Measurements from ENCODE around the gene ANTXR1.
A peak's percentile ranks its signal among the peaks of the same experiment; 100 is the strongest.

The ANTXR1 gene

DNA sequence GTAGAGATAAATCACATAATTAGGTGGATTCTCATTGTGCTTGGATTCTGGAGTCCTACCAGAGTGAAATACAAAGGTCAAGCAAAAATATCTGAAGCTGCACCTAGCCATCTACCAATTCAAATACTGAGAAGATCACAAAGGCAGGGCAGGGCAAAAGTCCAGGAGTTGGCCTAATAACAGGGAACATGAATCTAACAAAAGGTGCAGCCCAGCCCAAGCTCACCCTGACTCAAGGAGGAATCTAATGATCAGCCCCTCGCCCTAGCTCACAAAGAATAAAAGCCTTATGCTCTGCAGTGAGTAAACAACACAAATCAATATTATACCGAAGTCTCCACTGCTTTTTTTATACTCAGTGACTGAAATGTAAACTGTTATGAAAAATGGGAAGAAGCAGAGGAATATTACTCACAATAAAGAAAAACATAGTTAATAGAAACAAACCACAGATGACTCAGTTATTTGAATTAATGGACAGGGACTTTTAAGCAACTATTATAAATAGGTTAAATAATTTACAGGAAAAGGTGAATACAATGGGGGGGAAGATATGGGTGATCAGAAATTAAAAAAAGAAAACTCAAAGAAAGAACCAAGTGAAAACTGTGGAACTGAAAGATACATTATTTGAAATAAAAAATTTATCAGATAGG lies 49.5 kb downstream of the ANTXR1 start:
- no peak overlapping the region for H3K4me3 Mint-ChIP-seq
- no peak overlapping the region for H3K27ac Mint-ChIP-seq
- H3K4me1 Mint-ChIP-seq (ENCODE audit: low read depth), result no peaks in the 10 kb centered on the region
- H3K9me3 Mint-ChIP-seq (ENCODE audit: low read depth), result peaks cover 8% of the 10 kb centered on the region
- peaks cover 30% of the 10 kb centered on the region for H3K27me3 Mint-ChIP-seq
- no peaks in the 10 kb centered on the region for H3K36me3 Mint-ChIP-seq

DNA sequence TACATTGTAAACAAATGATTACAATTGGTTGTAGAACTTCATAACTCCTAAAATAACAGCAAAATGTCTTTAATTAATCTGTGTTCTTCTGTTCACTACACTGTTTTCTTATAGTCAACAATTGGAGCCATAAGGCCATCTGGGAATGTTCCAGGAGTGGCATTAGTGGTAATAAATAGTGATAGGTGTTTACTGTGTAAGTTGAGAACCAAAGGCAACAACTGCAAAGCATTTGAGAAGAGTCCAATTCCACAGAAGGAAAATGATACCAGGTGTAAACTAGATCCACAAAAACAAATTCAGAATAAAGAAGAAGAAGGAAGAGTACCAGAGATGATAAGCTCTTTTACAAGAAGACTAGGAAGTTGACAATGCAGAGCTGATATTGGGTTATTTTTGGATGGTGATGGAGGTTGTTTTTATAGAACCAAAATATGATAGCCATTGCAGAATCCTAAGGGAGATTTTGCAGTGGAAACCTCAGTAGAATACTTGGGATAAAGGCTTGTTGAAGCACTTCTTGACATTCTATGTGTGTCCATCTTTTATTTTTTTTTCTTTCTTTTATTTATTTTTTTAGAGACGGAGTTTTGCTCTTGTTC lies 52.9 kb downstream of the ANTXR1 start:
- no peak overlapping the region for H3K4me3 Mint-ChIP-seq
- H3K36me3 Mint-ChIP-seq, result no peaks in the 10 kb centered on the region
- H3K4me1 Mint-ChIP-seq (ENCODE audit: low read depth), result no peaks in the 10 kb centered on the region
- peaks cover 8% of the 10 kb centered on the region for H3K9me3 Mint-ChIP-seq (ENCODE audit: low read depth)
- peaks cover 16% of the 10 kb centered on the region for H3K27me3 Mint-ChIP-seq
- H3K27ac Mint-ChIP-seq, result no peak overlapping the region

DNA sequence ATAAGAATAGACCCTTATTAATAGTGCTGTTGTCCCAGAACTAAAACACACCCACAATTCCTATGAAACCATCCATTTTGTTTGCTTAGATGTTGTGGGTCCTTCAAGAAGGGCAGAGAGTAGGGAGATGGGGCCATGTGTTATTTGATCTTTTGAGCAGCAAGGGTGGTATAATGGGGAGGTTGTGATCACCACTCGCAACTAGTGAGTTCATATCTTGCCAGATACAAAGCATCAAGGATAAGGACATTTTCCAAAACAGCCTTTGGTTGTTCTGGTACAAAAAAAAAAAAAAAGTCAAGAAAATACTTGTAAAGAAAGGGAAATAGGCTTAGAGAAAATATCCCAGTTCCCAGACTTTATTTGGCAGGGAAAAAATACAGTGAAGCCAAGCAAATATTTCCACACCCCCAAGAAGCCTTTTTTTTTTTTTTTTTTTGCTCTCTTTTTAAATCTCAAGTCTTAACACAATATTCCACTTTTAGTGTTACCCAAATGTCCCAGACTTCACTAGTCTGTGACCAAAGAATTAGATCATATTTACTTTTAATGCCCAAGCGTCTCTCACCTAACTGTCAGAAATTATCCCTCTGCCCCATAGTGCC lies 54.1 kb downstream of the ANTXR1 start:
- Mint-ChIP-seq H3K4me3 (no peak overlapping the region), H3K36me3 (no peaks in the 10 kb centered on the region), H3K27me3 (peaks cover 7% of the 10 kb centered on the region), H3K27ac (no peak overlapping the region), H3K4me1 (ENCODE audit: low read depth) (no peaks in the 10 kb centered on the region), H3K9me3 (ENCODE audit: low read depth) (peaks cover 8% of the 10 kb centered on the region)

DNA sequence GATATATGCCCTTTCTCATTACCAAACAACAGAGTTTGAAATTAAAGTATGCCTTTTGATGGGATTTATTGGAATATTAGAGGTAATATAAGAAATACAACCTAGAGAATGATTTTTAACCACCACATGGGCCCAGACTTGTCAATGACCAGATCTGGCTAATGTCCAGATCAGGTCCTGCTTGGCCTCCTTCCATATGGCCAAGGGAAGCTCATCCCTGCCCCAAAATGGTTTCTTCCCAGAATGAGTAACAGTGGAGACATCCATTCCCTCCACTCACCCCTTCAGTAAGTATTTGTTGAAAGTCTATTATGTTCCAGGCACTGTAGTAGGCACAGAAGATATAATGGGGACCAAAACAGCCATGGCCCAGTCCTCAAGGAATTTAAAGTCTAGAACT lies 54.9 kb downstream of the ANTXR1 start:
- H3K9me3 Mint-ChIP-seq (ENCODE audit: low read depth), result peaks cover 8% of the 10 kb centered on the region
- no peaks in the 10 kb centered on the region for H3K4me1 Mint-ChIP-seq (ENCODE audit: low read depth)
- no peaks in the 10 kb centered on the region for H3K36me3 Mint-ChIP-seq
- no peak overlapping the region for H3K27ac Mint-ChIP-seq
- H3K27me3 Mint-ChIP-seq, result peaks cover 7% of the 10 kb centered on the region
- no peak overlapping the region for H3K4me3 Mint-ChIP-seq

DNA sequence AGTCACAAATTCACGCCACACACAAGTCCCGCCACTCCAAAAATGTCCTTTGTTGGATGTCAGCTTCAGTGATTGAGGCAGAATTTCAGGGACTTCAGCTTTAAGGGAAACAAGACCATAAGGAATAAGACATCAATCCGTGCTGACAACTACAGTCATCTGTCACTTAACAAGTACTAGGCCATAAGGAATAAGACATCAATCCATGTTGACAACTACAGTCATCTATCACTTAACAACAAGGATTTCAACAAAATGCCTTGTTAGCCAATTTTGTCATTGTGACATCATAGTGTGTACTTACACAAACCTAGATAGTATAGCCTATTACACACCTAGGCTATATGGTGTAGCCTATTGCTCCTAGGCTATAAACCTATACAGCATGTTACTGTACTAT lies 58.0 kb downstream of the ANTXR1 start:
- Mint-ChIP-seq H3K9me3 (ENCODE audit: low read depth) (no peaks in the 10 kb centered on the region), H3K4me1 (ENCODE audit: low read depth) (no peaks in the 10 kb centered on the region), H3K36me3 (no peaks in the 10 kb centered on the region), H3K4me3 (no peak overlapping the region), H3K27me3 (peaks cover 5% of the 10 kb centered on the region), H3K27ac (no peak overlapping the region)

DNA sequence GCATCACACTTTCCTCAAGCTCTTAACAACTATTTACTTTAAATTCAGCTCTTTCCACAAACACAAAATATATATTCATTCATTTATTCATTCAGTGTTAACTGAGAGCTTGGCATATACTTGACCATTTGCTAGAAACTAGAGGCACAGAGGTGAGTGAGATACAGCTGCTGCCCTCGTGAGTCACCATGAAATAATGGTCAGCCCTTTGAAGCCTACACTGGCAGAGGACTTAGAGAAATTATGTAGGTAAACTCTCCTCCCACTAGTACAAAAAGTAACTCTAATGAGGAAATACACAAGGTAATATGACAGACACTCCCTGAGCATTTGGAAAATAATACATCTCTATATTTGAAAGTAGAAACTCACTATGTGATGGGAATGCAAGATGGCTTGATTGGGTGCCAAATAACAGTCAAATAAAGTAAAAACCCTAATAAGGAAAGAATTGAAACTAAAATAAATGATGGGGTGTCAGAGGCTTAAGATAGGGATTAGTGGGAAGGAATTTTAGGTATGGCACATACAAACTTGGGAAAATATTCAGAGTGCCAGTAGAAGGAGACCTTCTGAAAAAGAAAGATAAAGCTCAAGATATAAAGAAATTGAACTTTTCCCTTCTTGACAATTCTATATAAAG lies 61.1 kb downstream of the ANTXR1 start:
- Mint-ChIP-seq H3K27ac (no peak overlapping the region), H3K4me1 (ENCODE audit: low read depth) (no peaks in the 10 kb centered on the region), H3K27me3 (peaks cover 1% of the 10 kb centered on the region), H3K4me3 (no peak overlapping the region), H3K36me3 (no peaks in the 10 kb centered on the region), H3K9me3 (ENCODE audit: low read depth) (no peaks in the 10 kb centered on the region)

DNA sequence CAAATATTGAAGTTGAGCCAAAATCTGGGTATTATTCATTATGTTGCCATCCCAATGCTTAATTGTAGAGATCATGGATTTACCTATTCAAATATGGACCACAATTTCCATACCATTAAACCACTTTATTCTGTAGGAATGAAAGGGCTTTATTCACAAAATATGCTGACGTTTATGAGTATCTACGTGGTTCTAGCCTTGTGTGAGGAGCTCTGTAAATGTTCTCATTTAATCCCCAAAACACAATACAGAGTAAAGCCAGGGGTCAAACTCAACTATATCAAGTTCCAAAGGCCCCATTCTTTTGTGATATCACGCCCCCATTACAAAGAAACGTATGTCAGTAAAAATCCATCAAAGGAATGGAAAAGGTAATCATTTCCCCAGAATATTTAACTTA lies 61.9 kb downstream of the ANTXR1 start:
- no peaks in the 10 kb centered on the region for H3K9me3 Mint-ChIP-seq (ENCODE audit: low read depth)
- H3K4me3 Mint-ChIP-seq, result no peak overlapping the region
- no peaks in the 10 kb centered on the region for H3K4me1 Mint-ChIP-seq (ENCODE audit: low read depth)
- no peaks in the 10 kb centered on the region for H3K36me3 Mint-ChIP-seq
- peaks cover 1% of the 10 kb centered on the region for H3K27me3 Mint-ChIP-seq
- H3K27ac Mint-ChIP-seq, result no peak overlapping the region

DNA sequence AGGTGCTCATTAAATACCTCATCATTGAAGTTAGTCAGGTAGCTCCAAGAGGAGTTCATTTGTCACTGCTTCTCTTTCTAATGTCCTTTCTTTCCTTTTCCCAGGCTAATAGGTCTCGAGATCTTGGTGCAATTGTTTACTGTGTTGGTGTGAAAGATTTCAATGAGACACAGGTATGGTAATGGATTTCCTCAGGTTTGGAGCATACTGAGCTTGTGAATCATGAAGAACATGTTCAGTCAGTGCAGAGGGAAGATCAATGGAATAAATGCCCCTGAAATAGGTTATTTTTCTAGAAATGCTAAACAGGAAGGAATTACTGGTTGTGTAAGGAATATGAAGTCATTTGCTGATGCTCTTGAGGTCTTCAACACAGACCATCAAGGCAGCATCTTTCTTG lies 62.5 kb downstream of the ANTXR1 start:
- H3K9me3 Mint-ChIP-seq (ENCODE audit: low read depth), result no peaks in the 10 kb centered on the region
- peaks cover 1% of the 10 kb centered on the region for H3K27me3 Mint-ChIP-seq
- no peaks in the 10 kb centered on the region for H3K4me1 Mint-ChIP-seq (ENCODE audit: low read depth)
- no peaks in the 10 kb centered on the region for H3K36me3 Mint-ChIP-seq
- no peak overlapping the region for H3K4me3 Mint-ChIP-seq
- no peak overlapping the region for H3K27ac Mint-ChIP-seq

DNA sequence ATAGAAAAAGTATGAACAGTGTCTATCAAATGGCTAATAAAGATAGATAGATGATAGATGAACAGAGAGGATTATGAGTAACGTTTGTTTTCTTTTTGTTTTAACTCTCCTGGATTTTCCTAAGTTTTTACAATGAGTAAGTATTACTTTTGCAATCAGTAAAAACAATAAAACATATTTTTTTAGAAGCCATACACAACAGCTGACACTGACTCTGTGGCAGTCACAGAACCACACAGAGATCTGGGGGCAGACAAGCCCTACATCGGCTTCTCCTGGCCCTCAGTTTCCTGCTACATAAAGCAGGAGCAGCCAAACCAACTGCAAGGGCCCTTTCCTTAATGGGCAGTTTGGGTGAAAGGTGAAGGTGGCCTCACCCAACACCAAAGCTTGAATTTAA lies 63.6 kb downstream of the ANTXR1 start:
- no peak overlapping the region for H3K4me3 Mint-ChIP-seq
- no peak overlapping the region for H3K27ac Mint-ChIP-seq
- H3K9me3 Mint-ChIP-seq (ENCODE audit: low read depth), result no peaks in the 10 kb centered on the region
- H3K4me1 Mint-ChIP-seq (ENCODE audit: low read depth), result no peaks in the 10 kb centered on the region
- H3K36me3 Mint-ChIP-seq, result no peaks in the 10 kb centered on the region
- peaks cover 3% of the 10 kb centered on the region for H3K27me3 Mint-ChIP-seq

DNA sequence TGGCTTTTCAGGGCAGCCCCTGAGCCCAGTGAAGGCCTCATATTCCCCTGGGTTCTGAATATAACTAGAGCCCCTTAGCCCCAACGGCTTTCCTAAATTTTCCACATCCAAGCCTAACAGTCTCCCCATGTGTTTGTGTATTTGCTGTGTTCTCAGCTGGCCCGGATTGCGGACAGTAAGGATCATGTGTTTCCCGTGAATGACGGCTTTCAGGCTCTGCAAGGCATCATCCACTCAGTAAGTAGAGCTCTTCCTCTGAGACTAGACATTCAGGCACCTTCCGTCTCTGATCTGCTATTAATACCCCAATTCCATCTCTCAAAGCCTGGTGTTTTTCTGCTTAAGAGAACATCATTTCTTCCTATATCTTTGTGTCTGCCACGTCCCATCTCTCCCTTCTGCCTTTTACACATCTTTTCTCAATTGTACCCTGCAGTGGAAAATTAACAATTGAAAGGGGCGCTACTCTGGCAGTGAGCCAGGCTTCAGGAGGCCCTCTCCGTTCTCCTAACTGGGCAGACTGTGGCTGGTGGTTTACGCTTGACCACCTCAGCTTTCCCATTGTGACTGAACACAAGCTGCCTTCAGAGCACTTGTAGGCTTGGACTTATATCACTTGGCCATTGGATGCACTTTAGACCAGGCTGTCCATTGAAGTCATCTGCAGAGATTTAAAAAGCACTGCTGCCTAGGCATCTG lies 64.4 kb downstream of the ANTXR1 start:
- H3K4me1 Mint-ChIP-seq (ENCODE audit: low read depth), result no peaks in the 10 kb centered on the region
- no peak overlapping the region for H3K27ac Mint-ChIP-seq
- no peaks in the 10 kb centered on the region for H3K9me3 Mint-ChIP-seq (ENCODE audit: low read depth)
- no peaks in the 10 kb centered on the region for H3K36me3 Mint-ChIP-seq
- H3K27me3 Mint-ChIP-seq, result peaks cover 3% of the 10 kb centered on the region
- no peak overlapping the region for H3K4me3 Mint-ChIP-seq

DNA sequence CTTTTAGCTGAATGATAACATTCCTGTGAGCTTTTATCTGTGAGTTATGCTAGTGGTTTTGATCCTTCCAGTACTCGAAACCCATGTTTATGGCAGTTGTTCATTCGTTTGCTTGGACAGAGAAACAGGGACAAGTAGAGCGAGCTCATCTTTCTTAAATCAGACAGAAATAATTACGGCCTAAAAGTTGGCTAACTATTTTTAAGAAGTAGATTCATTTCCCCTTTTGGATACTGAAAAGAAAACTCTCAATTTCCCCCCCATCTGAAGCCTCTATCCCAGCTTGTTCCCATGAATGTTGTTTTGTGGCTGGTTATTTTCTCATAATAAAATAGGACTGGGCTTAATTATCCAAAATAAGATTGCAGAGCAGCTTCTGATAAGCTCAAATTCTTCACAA lies 67.1 kb downstream of the ANTXR1 start:
- no peaks in the 10 kb centered on the region for H3K9me3 Mint-ChIP-seq (ENCODE audit: low read depth)
- H3K36me3 Mint-ChIP-seq, result no peaks in the 10 kb centered on the region
- peaks cover 6% of the 10 kb centered on the region for H3K27me3 Mint-ChIP-seq
- no peak overlapping the region for H3K27ac Mint-ChIP-seq
- H3K4me1 Mint-ChIP-seq (ENCODE audit: low read depth), result no peaks in the 10 kb centered on the region
- no peak overlapping the region for H3K4me3 Mint-ChIP-seq

DNA sequence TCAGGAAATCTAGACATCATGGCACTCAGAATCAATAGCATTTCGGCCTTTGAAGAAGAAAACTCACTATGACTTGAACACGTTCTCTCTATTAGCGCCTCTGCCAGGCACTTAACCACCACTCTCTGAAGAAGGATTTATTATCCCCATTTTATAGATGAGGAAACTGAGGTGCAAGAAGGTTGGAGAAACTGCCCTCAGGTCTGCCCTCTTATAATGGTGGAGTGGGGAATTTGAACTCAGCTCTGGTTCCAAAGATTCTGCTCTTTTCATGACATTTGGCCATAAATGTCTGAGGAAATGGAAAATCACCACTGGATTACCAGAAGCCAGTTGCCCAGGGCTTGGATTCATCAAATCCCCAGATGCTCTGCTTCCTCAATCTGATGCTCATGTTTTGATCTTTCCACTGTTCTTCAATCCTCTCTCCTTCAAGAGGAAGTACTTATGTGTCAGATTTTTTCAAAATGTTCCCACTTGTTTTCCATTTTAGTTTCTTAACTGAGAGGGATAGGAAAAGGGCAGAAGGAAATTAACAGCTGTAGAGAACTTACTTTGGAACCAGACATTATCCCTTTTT lies 68.1 kb downstream of the ANTXR1 start:
- Mint-ChIP-seq H3K27me3 (peaks cover 5% of the 10 kb centered on the region), H3K9me3 (ENCODE audit: low read depth) (no peaks in the 10 kb centered on the region), H3K4me3 (no peak overlapping the region), H3K27ac (no peak overlapping the region), H3K4me1 (ENCODE audit: low read depth) (no peaks in the 10 kb centered on the region), H3K36me3 (no peaks in the 10 kb centered on the region)

DNA sequence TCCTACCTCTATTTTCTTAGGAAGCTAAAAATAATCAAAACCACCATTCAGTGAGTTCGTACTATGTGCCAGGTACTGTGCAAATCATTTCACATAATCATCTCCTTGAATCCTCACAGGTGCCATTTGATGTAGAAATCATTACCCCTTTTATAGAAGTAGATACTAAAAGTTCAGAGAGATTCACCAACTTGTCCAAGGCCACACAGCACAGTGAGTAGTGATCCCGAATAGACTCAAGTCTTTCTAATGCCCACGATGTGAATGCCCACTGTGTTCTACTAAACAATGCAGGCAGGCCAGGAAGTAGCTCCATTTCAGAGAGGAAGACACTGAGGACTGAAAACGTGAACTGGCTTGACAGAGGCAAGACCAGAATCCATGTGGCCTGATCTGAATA lies 68.8 kb downstream of the ANTXR1 start:
- no peak overlapping the region for H3K4me3 Mint-ChIP-seq
- no peaks in the 10 kb centered on the region for H3K9me3 Mint-ChIP-seq (ENCODE audit: low read depth)
- H3K27me3 Mint-ChIP-seq, result peaks cover 9% of the 10 kb centered on the region
- H3K27ac Mint-ChIP-seq, result peak overlapping the region; percentile 18
- H3K4me1 Mint-ChIP-seq (ENCODE audit: low read depth), result no peaks in the 10 kb centered on the region
- no peaks in the 10 kb centered on the region for H3K36me3 Mint-ChIP-seq

DNA sequence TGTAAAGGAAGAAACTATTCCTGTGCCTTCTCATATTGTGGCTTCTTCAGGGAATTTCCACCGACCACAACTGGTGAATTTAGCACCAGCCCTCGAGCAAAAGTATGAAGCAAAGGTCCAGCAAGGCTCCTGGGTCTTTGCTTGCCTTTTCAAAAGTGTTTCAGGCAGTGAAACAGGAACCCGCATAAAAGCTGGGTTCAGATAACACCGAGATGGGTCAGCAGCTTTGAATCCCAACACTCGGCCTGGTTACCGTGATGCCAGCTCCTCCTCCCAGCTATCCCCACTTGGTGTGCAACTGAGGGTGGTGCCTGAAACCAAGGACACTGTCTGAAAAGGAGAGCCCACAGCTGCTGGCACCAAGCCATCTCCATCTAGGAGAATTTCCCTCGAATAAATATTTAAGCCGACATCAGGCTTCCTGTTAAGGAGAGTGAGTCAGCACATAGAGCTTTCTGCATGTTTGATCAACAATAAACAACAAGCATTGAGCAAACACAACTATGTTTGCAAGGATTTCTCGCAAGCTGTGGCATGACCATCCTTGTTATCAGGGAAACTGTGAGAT lies 69.5 kb downstream of the ANTXR1 start:
- Mint-ChIP-seq H3K27ac (no peak overlapping the region), H3K4me3 (no peak overlapping the region), H3K36me3 (no peaks in the 10 kb centered on the region), H3K27me3 (peaks cover 12% of the 10 kb centered on the region), H3K4me1 (ENCODE audit: low read depth) (no peaks in the 10 kb centered on the region), H3K9me3 (ENCODE audit: low read depth) (no peaks in the 10 kb centered on the region)

All from activated naive CD8-positive, alpha-beta T cell (primary cell).